HG02678 (cell line): ENCODE data around the gene PLBD2.
"Not testable (repeated sequence)": the region's sequence is repeated elsewhere in the genome, so short reads cannot be mapped to it uniquely, and the experiment has no call there.

Experiments
- ATAC-seq: cut with Tn5 transposase; IDR thresholded peaks from one replicate; pipeline ENCODE4 v1.9.1; 2021; ENCODE audit warnings: mild to moderate bottlenecking, moderate library complexity; ENCODE audit not compliant: unreplicated experiment

Gene PLBD2

DNA sequence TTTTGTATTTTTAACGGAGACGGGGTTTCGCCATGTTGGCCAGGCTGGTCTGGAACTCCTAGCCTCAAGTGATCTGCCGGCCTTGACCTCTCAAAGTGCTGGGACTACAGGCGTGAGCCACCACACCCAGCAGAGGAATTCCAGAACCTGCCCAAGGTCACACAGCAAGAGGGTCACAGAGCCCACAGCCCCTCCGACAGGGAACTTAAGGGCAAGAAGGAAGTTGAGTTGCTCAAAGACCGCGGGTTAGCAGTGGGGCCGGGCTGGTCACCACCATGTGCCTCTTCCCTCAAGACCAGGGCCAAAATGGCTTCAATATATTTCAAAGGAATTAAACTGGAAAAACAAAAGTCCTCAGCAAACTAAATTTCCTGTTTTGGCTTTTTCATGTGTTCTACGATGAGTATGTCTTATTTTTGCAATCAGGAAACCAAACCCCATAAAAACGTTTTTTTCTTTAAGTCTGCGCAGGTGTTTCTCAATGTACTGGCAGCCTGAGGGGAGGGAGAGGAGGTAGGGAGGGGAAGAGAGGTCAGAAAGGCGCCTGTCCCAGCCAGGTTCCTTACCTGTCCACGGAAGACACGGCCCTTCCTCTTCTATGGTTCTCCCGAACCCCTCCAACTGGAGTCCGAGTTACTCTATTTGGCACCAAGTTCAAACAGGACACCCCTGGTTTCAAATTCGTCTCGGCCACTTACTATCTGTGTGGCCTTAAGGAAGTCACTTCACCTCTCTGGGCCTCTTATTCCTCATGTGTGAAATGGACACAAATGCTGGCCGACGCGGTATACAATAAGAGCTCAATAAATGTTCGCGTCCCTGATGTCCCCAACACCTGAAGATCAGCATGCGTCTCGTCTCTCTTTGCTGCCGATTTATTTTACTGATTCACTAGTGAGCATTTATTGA, 24.3 kb upstream of the PLBD2 start:
- ATAC-seq, result peak; percentile 6

- ATAC-seq, result peak; percentile 94
Observed at GRCh38 chr12:113334786-113335539, 23.4 kb upstream of the PLBD2 start, which contains the start of gene SLC8B1. TSS of gene SLC8B1 (minus strand) at chr12:113335109. CDS start at chr12:113332878, 2,231 bp downstream.

DNA sequence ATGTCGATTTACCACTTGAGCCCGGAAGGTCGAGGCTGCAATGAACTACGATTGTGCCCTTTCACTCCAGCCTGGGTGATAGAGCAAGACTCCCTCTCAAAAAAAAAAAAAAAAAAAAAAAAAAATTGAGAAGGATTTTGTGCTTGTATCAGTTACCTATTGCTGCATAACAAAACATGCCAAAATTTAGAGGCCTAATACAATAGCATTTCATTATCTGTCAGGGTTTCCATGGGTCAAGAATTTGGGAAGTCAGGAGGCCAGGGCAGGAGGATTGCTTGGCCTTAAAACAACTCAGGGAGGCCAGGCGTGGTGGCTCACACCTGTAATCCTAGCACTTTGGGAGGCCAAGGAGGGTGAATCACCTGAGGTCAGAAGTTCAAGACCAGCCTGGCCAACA, 18.8 kb upstream of the PLBD2 start:
- ATAC-seq, result no peak

GRCh38 chr12:113340061-113340460, 18.3 kb upstream of the PLBD2 start:
- ATAC-seq, result no peak

DNA sequence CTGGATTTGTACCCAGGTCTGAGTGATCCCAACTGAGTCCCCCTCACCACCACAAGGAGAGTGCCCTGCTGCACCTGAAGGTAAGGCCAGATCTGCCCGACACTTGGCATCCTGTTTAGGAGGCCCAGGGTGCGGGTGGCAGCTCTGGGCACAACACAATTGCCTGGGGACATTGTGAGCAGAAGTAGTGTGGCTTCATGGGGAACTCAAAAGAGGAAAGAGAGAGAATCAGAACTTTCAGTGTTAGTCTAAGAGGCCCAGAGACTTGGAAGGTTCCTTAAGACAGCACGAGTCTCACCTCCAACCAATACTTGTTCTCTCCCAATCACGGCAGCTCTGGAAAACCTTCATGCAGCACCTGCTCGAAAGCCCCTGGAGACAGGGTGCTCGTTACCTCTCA, 16.9 kb upstream of the PLBD2 start:
- ATAC-seq, result no peak

GRCh38 chr12:113345318-113345717, 13.1 kb upstream of the PLBD2 start:
- ATAC-seq, result no peak

DNA sequence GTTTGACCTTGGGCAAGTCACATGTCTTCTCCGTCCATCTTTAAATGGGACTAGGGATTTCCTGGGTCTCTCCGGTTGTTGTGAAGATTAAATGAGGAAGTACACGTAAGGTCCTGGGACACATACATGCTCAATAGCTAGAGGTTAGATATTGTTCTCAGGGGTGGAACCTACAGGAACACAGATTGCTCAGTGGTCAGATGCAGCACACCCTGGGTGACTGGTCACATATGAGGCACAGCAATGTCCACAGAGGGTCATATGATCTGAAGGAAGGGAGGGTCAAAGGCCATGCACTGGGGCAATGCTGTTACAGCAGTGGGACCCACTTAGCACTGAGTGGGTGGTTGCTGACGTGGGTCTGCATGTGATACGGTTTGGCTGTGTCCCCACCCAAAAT, 12.0 kb upstream of the PLBD2 start:
- ATAC-seq, result no peak

GRCh38 chr12:113347107-113347506, 11.3 kb upstream of the PLBD2 start:
- ATAC-seq, result no peak

DNA sequence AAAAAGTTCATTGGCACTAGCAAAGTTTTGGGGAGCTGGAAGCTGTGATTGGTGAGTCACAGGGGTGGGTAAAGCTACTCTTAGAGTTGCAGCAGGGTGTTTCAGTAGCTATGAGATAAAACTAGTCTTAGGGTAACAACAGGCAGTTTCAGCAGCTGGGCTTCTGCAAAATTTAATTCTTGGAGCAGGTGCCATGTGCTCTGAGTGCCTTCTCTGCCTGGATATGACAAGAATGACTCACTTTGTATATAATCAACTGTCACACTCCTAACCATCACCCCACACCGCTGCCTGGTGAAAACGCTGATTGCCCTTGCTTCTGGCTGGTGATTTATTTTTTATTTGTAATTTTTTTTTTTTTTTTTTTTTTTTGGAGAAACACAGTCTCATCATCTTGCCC, 10.5 kb upstream of the PLBD2 start:
- no peak for ATAC-seq

- ATAC-seq, result no peak
Observed at GRCh38 chr12:113348849-113349536, 9.4 kb upstream of the PLBD2 start.

GRCh38 chr12:113351089-113351488, 7.3 kb upstream of the PLBD2 start:
- no peak for ATAC-seq

- not testable (repeated sequence) for ATAC-seq
Observed at GRCh38 chr12:113354192-113354591, 4.2 kb upstream of the PLBD2 start.

- ATAC-seq, result no peak
Observed at GRCh38 chr12:113359133-113359938, 949 bp downstream of the PLBD2 start.

DNA sequence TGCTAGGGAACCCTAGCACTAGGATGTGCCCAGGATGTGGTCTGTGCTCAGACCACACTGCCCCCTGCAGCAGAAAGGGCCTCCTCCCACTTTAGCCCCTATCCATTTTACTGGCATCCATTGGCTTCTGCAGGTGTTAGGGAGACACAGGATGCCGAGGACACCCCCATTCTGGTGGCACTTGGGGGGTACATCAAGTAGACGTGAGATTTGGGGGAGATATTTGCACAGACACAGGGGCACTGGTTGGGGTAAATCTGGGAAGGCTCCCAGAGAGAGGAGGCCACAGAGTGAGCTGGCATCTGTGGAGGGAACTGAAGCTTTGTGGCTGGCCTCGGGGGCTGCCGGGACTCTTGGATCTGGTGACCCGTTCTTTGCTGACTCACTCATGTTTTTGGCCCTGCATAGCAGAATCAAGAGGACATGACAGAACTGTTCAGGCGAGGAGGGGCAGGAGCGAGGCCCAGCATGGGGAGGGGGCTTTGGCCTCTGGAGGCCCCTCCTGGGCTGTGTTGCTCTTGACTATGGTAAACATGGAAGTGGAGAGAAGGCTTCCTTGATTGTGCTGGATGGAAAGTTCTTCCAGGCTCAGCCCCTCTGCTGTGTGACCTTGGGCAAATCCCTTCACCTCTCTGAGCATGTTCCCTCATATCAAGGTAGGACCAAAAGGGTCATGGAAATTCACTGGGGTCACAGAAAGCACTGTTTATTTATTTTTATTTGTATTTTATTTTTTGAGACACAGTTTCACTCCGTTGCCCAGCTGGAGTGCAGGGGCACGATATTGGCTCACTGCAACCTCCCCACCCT, 1.8 kb downstream of the PLBD2 start:
- no peak for ATAC-seq

DNA sequence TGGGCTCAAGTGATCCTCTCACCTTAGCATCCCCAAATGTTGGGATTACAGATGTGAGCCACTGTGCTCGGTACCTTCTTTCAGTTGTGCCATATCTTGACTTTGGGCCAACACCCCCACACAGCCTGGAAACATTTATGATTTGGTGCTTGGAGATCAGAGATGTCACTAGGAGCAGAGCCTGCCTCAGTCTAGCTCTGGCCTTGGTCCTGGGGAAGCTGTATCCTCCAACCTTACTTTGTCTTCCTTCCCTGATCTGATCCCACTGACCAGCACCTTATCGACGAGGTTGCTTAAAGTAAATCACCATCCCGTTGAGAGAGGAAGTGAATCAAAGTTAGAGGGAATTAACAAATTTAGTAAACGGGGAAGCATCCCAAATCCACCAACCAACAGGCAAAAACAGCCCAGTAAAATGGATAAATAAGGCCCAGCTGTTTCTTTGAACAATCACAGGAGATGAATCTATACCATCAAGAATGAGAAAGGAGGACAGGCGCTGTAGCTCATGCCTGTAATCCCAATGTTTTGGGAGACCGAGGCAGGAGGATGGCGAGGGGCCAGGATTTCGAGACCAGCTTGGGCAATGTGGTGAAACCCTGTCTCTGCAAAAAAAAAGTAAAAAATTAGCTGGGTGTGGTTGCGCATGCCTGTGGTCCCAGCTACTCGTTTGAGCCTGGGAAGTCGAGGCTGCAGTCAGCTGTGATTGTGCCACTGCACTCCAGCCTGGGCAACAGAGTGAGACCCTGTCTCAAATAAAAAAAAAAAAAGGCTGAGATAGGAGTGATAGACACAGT, 3.4 kb downstream of the PLBD2 start:
- no peak for ATAC-seq

- ATAC-seq, result no peak
Observed at GRCh38 chr12:113364698-113365097, 6.3 kb downstream of the PLBD2 start.

GRCh38 chr12:113365639-113366395, 7.4 kb downstream of the PLBD2 start:
- ATAC-seq, result no peak

DNA sequence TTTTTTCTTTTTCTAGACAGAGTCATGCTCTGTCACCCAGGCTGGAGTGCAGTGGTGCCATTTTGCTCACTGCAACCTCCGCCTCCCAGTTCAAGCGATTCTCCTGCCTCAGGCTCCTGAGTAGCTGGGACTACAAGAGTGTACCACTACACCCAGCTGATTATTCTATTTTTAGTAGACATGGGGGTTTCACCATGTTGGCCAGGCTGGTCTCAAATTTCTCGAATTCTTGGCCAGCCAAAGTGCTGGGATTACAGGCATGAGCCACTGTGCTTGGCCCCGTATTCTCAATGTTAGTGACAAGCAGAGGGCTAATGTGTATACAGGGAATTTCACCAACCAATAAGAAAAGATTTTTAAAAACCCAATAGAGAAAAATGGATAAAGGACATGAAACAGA, 8.4 kb downstream of the PLBD2 start:
- ATAC-seq, result no peak
